VCaP (cell line): ENCODE data around the gene PPP2R1A.

Experiments used
- H3K27ac ChIP-seq: fragments of 450-650 bp; 2 replicates; pipeline ENCODE4 v1.5.1; 2017
- CTCF ChIP-seq: fragments of 450-650 bp; conservative IDR thresholded peaks from 2 replicates; pipeline ENCODE4 v1.5.1; 2017; ENCODE audit warnings: mild to moderate bottlenecking, moderate library complexity

Gene PPP2R1A

GRCh38 chr19:52221031-52221430 is 31.2 kb downstream of the PPP2R1A start:
- TF ChIP-seq CTCF: no peak
- no peak overlapping the region for H3K27ac ChIP-seq

DNA sequence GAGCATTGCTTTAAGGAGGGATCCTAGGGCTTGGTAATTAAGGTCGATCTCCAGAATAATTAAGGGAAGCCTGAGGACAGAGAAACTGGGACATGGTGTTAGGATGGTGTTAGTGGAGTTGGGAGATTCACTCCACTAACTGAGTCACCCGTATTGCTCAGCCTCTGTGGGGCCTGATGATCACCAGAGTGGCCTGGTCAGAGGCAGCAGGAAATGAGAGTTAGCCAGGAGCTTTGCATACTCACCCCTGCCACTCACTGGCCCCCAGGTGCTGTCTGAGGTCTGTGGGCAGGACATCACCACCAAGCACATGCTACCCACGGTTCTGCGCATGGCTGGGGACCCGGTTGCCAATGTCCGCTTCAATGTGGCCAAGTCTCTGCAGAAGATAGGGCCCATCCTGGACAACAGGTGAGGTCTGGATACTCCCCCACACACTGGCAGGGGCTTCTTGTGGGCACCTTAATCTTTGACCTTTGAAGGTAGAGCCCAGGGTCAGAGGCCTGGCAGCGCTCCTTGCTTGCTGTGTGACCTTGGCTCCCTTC is 32.1 kb downstream of the PPP2R1A start:
- no peak overlapping the region for H3K27ac ChIP-seq
- no peak for TF ChIP-seq CTCF

- no peak overlapping the region for H3K27ac ChIP-seq
- TF ChIP-seq CTCF: no peak
These were observed 34.4 kb downstream of the PPP2R1A start for GRCh38 chr19:52224211-52224610.

DNA sequence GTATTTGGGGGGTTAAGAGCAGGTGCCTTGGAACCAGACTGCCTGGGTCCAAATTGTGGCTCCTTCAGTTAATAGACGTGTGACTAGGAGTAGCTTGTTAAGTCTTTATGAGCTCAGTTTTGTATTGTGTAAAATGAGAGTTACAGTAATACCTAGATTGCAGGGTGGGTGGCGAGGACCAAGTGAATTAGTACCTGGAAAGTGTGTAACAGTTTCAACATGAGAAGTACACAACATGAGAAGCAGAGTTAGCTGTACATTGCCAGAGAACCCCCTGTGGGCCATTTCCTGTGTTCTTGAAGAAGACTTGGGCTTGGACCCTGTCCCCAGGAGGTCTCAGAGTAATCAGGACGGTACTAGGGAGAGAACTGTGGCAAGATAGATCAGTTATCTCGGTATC is 36.8 kb downstream of the PPP2R1A start:
- TF ChIP-seq CTCF: no peak
- H3K27ac ChIP-seq: no peak overlapping the region

DNA sequence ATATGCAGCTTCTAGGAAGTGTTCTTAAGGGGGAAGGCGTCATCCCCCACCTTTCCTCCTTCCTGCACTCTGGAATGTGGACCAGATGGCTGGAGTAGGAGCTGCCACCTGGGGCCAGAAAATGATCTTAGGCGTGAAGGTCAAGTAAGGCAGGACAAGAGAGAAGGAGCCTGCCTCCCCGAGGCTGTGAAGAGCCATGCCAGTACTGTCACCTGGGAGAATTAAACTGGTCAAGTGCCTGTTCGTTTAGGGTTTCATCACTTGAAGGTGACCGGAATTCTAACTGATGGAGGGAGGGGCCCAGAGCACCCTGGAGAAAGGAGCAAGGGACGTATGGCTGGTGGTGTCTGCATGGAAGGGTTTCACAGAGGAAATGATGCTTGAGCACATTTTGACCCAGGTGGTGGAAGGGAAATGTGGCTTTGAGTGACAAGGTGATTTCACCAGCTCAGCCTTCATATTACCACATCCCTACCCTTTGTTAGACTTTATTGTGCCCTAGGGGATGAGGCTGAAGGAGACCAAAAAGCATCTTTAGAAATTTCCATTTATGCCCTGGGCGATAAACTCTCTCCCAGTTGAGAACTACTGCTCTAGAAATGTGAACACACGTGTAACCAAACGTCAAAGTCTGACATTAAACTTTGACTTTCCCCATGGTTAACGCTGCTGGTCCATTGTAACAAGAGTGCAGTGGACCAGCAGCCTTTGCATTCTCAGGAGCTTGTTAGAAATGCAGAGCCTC is 37.5 kb downstream of the PPP2R1A start:
- no peak overlapping the region for H3K27ac ChIP-seq
- no peak for TF ChIP-seq CTCF

GRCh38 chr19:52227980-52228379 is 38.1 kb downstream of the PPP2R1A start:
- H3K27ac ChIP-seq: no peak overlapping the region
- TF ChIP-seq CTCF: no peak

- H3K27ac ChIP-seq: no peak overlapping the region
- no peak for TF ChIP-seq CTCF
These were observed 39.7 kb downstream of the PPP2R1A start for GRCh38 chr19:52229524-52229923.
